GM12865 (cell line): ENCODE data around the gene SRSF10.
"Not testable (repeated sequence)": the region's sequence is repeated elsewhere in the genome, so short reads cannot be mapped to it uniquely, and the experiment has no call there.

Experiments used
- DNase-seq: peaks from one replicate; pipeline ENCODE4 v3.0.0; 2010; ENCODE audit warnings: low read depth
- H3K4me3 ChIP-seq: 2 replicates; pipeline ENCODE4 v1.5.1; 2011; ENCODE audit warnings: mild to moderate bottlenecking, low read depth, low read length, control low read depth
- TF ChIP-seq, protein P1 (sequence below): IDR thresholded peaks from 2 replicates; pipeline ENCODE4 v1.5.1; 2011; ENCODE audit warnings: low read length, control low read depth, low read depth, inconsistent platforms; ENCODE audit not compliant: insufficient read depth; ENCODE audit errors: missing control alignments

SRSF10 gene

DNA sequence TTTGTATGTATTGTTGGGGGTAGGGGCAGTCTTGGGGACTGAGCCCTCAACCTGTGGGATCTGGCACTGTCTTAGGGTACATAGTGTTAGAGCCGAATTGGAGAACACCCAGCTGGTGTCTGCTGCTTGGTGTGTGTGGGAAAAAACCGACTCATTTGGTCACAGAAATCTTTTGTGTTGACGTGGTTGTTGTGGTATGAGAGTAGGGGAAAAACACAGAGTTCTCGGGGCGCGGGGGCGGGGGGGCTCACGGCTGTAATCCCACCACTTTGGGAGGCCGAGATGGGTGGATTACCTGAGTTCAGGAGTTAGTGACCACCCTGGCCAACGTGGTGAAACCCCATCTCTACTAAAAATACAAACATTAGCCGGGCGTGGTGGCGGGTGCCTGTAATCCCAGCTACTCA is 15.3 kb upstream of the SRSF10 start:
- no peak overlapping the region for H3K4me3 ChIP-seq
- DNase-seq, result peak; percentile 70
- TF ChIP-seq, protein P1, sequence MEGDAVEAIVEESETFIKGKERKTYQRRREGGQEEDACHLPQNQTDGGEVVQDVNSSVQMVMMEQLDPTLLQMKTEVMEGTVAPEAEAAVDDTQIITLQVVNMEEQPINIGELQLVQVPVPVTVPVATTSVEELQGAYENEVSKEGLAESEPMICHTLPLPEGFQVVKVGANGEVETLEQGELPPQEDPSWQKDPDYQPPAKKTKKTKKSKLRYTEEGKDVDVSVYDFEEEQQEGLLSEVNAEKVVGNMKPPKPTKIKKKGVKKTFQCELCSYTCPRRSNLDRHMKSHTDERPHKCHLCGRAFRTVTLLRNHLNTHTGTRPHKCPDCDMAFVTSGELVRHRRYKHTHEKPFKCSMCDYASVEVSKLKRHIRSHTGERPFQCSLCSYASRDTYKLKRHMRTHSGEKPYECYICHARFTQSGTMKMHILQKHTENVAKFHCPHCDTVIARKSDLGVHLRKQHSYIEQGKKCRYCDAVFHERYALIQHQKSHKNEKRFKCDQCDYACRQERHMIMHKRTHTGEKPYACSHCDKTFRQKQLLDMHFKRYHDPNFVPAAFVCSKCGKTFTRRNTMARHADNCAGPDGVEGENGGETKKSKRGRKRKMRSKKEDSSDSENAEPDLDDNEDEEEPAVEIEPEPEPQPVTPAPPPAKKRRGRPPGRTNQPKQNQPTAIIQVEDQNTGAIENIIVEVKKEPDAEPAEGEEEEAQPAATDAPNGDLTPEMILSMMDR, result no peak

DNA sequence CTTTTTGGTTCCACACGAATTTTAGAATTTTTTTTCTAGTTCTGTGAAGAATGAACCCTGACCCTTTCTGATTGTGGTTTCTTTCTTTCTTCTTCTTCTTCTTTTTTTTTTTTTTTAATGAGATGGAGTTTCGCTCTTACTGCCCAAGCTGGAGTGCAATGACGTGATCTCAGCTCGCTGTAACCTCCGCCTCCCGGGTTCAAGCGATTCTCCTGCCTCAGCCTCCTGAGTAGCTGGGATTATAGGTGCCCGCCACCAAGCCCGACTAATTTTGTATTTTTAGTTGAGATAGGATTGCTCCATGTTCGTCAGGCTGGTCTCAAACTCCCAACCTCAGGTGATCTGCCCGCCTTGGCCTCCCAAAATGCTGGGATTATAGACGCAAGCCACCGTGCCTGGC is 11.9 kb upstream of the SRSF10 start:
- DNase-seq, H3K4me3 ChIP-seq: not testable (repeated sequence)

DNA sequence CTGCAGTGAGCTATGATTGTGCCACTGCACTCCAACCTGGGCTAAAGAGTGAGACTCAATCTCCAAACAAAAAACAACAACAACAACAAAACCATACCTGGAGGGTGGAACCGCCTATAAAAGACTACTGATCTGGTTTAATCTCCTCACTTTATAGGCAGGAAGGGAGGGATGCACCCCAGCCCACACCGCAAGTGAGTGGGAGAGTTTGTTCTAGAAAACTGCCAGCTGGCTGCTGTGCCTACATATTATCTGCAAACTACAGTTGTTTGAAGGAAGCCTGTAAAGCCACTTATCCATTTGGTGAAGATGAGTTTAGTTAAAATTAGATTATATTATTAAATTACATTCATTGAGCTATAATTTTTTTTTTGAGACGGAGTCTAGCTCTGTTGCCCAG is 9.1 kb upstream of the SRSF10 start:
- TF ChIP-seq, protein P1, result no peak
- no peak overlapping the region for H3K4me3 ChIP-seq
- no peak for DNase-seq

DNA sequence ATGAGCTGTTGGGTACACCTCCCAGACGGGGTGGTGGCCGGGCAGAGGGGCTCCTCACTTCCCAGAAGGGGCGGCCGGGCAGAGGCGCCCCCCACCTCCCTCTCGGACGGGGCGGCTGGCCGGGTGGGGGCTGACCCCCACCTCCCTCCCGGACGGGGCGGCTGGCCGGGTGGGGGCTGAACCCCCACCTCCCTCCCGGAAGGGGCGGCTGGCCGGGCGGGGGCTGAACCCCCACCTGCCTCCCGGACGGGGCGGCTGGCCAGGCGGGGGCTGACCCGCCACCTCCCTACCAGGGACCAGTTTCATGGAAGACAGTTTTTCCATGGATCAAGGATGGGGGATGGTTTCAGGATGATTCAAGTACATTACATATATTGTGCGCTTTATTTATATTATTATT is 6.9 kb upstream of the SRSF10 start:
- not testable (repeated sequence) for DNase-seq, H3K4me3 ChIP-seq

DNA sequence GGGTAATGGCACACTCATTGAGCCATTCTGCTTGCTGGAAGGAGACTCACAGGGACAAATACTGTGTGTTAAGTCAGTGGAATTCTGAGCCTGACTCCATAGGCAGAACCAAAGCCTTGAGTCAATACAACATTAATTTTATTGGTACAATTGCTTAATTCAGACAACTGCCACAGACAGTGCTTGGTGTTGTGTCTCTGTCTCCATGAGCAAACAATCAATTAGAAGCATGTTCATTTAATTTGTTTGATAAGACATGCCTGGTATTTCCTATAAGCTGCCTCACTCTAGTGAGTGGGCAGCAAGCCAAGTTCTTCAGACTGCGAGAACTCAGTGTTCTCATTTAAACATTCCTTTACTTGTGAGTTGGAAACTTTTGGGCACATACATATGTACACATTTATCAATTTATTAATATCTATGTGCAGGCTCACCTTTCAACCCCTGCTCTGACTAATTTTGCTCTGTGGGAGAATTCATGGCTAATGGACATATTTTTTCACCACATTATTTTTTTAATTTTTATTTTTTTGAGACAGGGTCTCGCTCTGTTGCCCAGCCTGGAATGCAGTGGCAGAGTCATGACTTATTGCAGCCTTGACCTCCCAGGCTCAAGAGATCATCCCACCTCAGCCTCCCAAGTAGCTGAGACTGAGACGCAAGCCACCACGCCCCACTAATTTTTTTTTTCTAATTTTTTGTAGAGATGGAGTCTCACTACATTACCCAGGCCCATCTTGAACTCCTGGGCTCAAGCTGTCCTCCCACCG is 4.5 kb upstream of the SRSF10 start:
- no peak overlapping the region for H3K4me3 ChIP-seq
- TF ChIP-seq, protein P1, result no peak
- DNase-seq, result no peak

DNA sequence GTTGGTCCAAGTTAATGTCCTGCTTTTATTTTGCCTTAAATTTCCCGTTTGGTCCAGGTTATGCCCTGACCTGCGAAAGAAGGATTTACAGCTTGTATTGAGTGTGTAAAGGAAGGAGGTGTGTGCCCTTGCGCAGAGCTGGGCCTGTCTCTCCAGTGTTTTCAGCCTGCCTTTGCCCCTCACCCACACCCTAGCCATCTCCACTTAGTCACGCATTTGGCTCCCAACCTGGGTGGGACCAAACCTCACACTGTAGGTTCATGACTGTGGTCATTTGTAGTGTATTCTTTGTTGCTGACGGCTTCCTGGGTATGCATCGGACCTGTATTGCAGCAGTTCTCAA is 572 bp upstream of the SRSF10 start:
- TF ChIP-seq, protein P1, result no peak
- H3K4me3 ChIP-seq, result peak overlapping the region; percentile 99
- DNase-seq, result peak; percentile 85

DNA sequence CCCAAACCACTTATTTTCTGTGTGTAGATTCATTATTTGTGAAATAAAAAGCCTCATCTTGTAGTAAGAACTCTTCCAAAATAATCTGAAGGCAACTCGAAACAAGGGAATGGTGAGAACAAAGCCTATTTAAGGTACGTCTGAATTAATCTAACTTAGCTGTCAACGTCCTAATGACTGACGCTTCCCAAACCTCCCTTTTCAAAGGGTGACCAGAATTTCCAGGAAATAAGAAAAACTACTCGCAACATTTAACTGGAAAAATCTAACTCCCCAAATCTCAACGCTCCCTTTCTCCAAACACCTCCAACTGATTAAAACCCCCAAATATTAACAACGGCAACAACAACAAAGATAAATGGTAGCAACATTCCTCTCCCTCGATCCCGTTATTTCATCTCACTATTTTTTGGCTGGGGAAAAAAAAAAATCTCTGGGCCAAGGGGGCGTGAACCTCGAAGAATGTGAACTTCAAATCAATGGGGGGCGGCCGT is 693 bp downstream of the SRSF10 start:
- TF ChIP-seq, protein P1, result no peak
- peak overlapping the region; percentile 99 for H3K4me3 ChIP-seq
- no peak for DNase-seq

DNA sequence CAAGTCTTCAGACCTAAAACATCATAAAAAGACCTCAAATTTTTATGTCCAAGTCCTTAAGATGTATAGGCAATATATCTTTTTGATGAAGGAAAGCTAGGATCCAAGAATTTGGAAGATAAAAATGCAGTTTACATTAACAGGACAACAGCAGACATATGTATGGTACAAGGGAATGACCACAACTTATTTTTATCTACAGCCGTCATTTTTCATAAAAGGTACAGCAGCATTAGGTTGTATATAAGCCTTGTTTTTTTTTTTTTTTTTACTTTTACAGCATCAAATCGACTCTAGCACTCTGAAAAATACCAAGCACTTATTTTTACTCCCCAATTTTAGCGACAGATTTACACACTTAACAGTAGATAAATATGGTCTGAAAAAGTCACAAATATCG is 1.3 kb downstream of the SRSF10 start:
- peak overlapping the region; percentile 99 for H3K4me3 ChIP-seq
- no peak for DNase-seq
- TF ChIP-seq, protein P1, result no peak
